Measurements from ENCODE around the gene MAGI1.

DNA sequence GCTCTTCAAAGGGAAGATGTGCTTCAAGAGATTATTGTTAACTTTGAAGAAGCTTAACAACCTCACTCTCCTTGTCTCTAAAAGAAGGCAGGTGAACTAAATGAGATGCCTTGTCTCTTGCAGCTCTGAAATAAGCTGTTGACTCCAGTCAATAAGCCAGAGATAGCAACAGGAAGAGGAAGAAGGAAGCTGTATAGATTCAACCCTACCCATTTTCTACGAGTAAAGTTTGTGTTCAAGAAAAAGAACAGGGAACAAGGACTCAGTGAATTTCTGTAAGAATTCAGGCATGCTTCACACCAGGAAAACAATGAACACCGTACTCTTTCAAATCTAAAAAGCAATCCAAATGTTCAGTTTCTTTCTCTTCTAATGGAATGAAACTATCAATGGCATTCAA, 503.5 kb downstream of the MAGI1 start:
- TF ChIP-seq, protein P1, sequence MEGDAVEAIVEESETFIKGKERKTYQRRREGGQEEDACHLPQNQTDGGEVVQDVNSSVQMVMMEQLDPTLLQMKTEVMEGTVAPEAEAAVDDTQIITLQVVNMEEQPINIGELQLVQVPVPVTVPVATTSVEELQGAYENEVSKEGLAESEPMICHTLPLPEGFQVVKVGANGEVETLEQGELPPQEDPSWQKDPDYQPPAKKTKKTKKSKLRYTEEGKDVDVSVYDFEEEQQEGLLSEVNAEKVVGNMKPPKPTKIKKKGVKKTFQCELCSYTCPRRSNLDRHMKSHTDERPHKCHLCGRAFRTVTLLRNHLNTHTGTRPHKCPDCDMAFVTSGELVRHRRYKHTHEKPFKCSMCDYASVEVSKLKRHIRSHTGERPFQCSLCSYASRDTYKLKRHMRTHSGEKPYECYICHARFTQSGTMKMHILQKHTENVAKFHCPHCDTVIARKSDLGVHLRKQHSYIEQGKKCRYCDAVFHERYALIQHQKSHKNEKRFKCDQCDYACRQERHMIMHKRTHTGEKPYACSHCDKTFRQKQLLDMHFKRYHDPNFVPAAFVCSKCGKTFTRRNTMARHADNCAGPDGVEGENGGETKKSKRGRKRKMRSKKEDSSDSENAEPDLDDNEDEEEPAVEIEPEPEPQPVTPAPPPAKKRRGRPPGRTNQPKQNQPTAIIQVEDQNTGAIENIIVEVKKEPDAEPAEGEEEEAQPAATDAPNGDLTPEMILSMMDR (IDR thresholded peaks at IDR 0.05), result no peak
- TF ChIP-seq EZH2 (IDR thresholded peaks at IDR 0.05; ENCODE audit: borderline replicate concordance, insufficient read depth, low read depth, low read length, poor library complexity, severe bottlenecking), result no peak
